GM18868 (cell line): ENCODE measurements around the gene OR8B3.

Experiments
- ATAC-seq: cut with Tn5 transposase; IDR thresholded peaks from one replicate; pipeline ENCODE4 v1.9.1; 2021; ENCODE audit warnings: mild to moderate bottlenecking, moderate library complexity; ENCODE audit not compliant: unreplicated experiment

Gene OR8B3

GRCh38 chr11:124376280-124376679, 22.5 kb downstream of the OR8B3 start:
- ATAC-seq = no peak

- ATAC-seq = no peak
Measured at GRCh38 chr11:124359566-124359965, 39.3 kb downstream of the OR8B3 start.

- ATAC-seq = no peak
Measured at GRCh38 chr11:124346311-124346955, 52.4 kb downstream of the OR8B3 start.
